DOHH2 (cell line): ENCODE data around the gene ALB.

Experiments
- H3F3A ChIP-seq: fragments of 200-600 bp; sonication (generic), shearing (Covaris generic); 2 replicates; pipeline ENCODE4 v1.6.0; 2016; ENCODE audit warnings: antibody characterized with exemption, mild to moderate bottlenecking; ENCODE audit not compliant: control insufficient read depth, insufficient read depth
- H3K27ac ChIP-seq: fragments of 200-600 bp; sonication (generic); 2 replicates; pipeline ENCODE4 v1.5.1; 2014; ENCODE audit warnings: low read depth, mild to moderate bottlenecking, low read length, moderate library complexity
- H3K27me3 ChIP-seq: fragments of 200-600 bp; sonication (generic); 2 replicates; pipeline ENCODE4 v1.6.1; 2014; ENCODE audit warnings: mild to moderate bottlenecking, low read length, mixed read lengths; ENCODE audit not compliant: control insufficient read depth
- H3K36me3 ChIP-seq: fragments of 200-600 bp; sonication (generic); 2 replicates; pipeline ENCODE4 v1.6.1; 2014; ENCODE audit warnings: mild to moderate bottlenecking, low read length, moderate library complexity, mixed read lengths; ENCODE audit not compliant: control insufficient read depth
- H3K4me1 ChIP-seq: fragments of 200-600 bp; sonication (generic); 2 replicates; pipeline ENCODE4 v1.6.1; 2014; ENCODE audit warnings: mild to moderate bottlenecking, low read length, mixed read lengths; ENCODE audit not compliant: control insufficient read depth
- H3K4me2 ChIP-seq: fragments of 200-600 bp; sonication (generic); 2 replicates; pipeline ENCODE4 v1.6.0; 2014; ENCODE audit warnings: mild to moderate bottlenecking, low read length, moderate library complexity
- H3K4me3 ChIP-seq: fragments of 200-600 bp; sonication (generic); 2 replicates; pipeline ENCODE4 v1.5.1; 2014; ENCODE audit warnings: mild to moderate bottlenecking, low read length, mixed read lengths
- H3K79me2 ChIP-seq: fragments of 200-600 bp; sonication (generic); 2 replicates; pipeline ENCODE4 v1.6.1; 2014; ENCODE audit warnings: mild to moderate bottlenecking, low read length, mixed read lengths; ENCODE audit not compliant: control insufficient read depth
- H3K9me2 ChIP-seq: fragments of 200-600 bp; sonication (generic); replicated peaks from 2 replicates; pipeline ENCODE4 v1.6.1; 2014; ENCODE audit warnings: mild to moderate bottlenecking, low read length, mixed read lengths; ENCODE audit not compliant: control insufficient read depth
- H3K9me3 ChIP-seq: fragments of 200-600 bp; sonication (generic); 2 replicates; pipeline ENCODE4 v1.6.1; 2014; ENCODE audit warnings: antibody characterized with exemption, low read length, mixed read lengths; ENCODE audit not compliant: control insufficient read depth, insufficient read depth
- H4K20me1 ChIP-seq: fragments of 200-600 bp; sonication (generic); 2 replicates; pipeline ENCODE4 v1.6.0; 2014; ENCODE audit warnings: low read depth, mild to moderate bottlenecking, antibody characterized with exemption, low read length, moderate library complexity; ENCODE audit not compliant: control insufficient read depth, insufficient read depth
- CTCF ChIP-seq: fragments of 200-600 bp; sonication (generic); IDR thresholded peaks from one replicate; pipeline ENCODE4 v1.5.1; 2014; ENCODE audit warnings: antibody characterized with exemption, mild to moderate bottlenecking, low read depth, low read length; ENCODE audit not compliant: poor library complexity, severe bottlenecking
- EZH2phosphoT487 ChIP-seq: fragments of 200-600 bp; sonication (generic); IDR thresholded peaks from 2 replicates; pipeline ENCODE4 v1.6.1; 2017; ENCODE audit warnings: borderline replicate concordance, mild to moderate bottlenecking, antibody characterized with exemption, low read length, moderate library complexity, mixed read lengths

Gene ALB

GRCh38 chr4:73451981-73452747 lies 48.1 kb downstream of the ALB start:
- Histone ChIP-seq H3K9me3 (no peaks in the 10 kb centered on the region), H3K79me2 (no peaks in the 10 kb centered on the region), H3K4me1 (no peaks in the 10 kb centered on the region), H3K27me3 (no peaks in the 10 kb centered on the region), H3K27ac (no peak overlapping the region), H3K36me3 (no peaks in the 10 kb centered on the region), H3K4me2 (no peak overlapping the region), H3K9me2 (no peaks in the 10 kb centered on the region), H3K4me3 (no peak overlapping the region), H4K20me1 (no peaks in the 10 kb centered on the region), H3F3A (no peaks in the 10 kb centered on the region)
- TF ChIP-seq CTCF (no peak), EZH2phosphoT487 (no peak)

GRCh38 chr4:73452953-73453700 lies 49.0 kb downstream of the ALB start:
- no peak overlapping the region for H3K4me2 ChIP-seq
- no peaks in the 10 kb centered on the region for H3K36me3 ChIP-seq
- H3F3A ChIP-seq = no peaks in the 10 kb centered on the region
- TF ChIP-seq CTCF (no peak), EZH2phosphoT487 (no peak)
- H3K9me3 ChIP-seq = peaks cover 5% of the 10 kb centered on the region; the same call in 1 of the 2 replicates
- no peaks in the 10 kb centered on the region for H3K9me2 ChIP-seq
- H3K79me2 ChIP-seq = no peaks in the 10 kb centered on the region
- no peak overlapping the region for H3K27ac ChIP-seq
- no peak overlapping the region for H3K4me3 ChIP-seq
- no peaks in the 10 kb centered on the region for H3K27me3 ChIP-seq
- no peaks in the 10 kb centered on the region for H4K20me1 ChIP-seq
- no peaks in the 10 kb centered on the region for H3K4me1 ChIP-seq

GRCh38 chr4:73453701-73454005 lies 49.6 kb downstream of the ALB start:
- no peak overlapping the region for H3K4me3 ChIP-seq
- H3K79me2 ChIP-seq = no peaks in the 10 kb centered on the region
- no peak overlapping the region for H3K27ac ChIP-seq
- no peaks in the 10 kb centered on the region for H3F3A ChIP-seq
- TF ChIP-seq EZH2phosphoT487 (no peak), CTCF (no peak)
- H3K27me3 ChIP-seq = no peaks in the 10 kb centered on the region
- H3K9me2 ChIP-seq = no peaks in the 10 kb centered on the region
- no peaks in the 10 kb centered on the region for H4K20me1 ChIP-seq
- peaks cover 5% of the 10 kb centered on the region; the same call in 1 of the 2 replicates for H3K9me3 ChIP-seq
- H3K36me3 ChIP-seq = no peaks in the 10 kb centered on the region
- no peaks in the 10 kb centered on the region for H3K4me1 ChIP-seq
- no peak overlapping the region for H3K4me2 ChIP-seq
